RPMI7951 (cell line): ENCODE results near the gene TOMM70. TPM values are rescaled to one million over a fixed set of nuclear protein-coding genes. Genes with fewer than 3 reads are reported as not detected.
"Not testable (repeated sequence)": the region's sequence is repeated elsewhere in the genome, so short reads cannot be mapped to it uniquely, and the experiment has no call there.

Source experiments
- DNase-seq: peaks from one replicate; pipeline ENCODE4 v3.0.0-alpha.2; 2012; ENCODE audit warnings: low read depth
- total RNA-seq: library from RNA; depleted of rRNA; stranded (reverse); fragments of >200 nt; shearing (Covaris generic); gene quantifications from 2 replicates; pipeline ENCODE4 v1.2.3, GENCODE V29; 2014; rRNA removed

The TOMM70 gene
- total RNA-seq: 77.4 and 81.5 TPM in 2 replicates

DNA sequence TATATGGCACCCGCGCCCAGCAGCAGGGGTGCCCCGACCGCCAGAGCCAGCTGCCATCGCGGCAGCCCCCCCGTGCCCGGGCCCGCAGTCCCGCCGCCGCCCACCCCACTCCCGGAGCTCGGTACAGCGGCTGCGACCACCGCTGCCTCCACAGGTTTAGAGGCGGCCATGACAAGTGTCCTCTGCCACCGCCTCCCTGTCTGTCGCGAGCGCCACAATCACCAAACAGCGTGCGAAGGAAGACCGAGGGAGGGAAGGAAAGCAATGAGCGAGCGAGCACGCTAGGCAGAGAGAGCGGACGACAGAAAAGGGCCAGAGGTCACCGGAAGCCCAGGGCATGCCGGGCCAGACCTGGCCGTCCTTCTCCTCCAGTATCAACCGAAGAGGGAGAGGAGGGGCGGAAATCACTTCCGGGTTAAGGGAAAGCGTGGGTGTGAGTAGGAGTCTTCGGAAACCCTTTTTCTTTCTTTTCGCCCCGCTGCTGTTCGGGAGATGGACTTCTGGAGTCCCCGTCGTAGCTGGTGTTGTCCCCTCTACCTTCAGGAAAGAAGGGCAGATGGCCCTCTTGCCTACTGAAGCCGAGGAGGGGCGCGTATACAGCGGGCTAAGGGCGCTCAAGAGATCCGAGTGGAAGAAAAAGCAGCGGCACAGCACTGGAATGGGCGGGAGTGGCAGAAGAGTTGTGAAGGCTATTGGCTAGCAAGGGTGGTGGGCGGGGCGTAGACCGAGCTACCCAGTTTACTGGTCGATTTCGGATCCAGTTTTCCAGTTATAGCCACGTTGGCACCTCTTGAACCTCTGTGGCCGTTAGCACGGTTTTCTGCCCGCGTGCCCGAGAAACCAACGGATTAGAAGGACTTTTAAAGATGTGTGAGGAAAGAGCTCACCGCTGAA, at the start of gene TOMM70, which contains the start of gene LNP1:
TOMM70 (minus strand) TSS at position 310 of the 894 bp plus-strand sequence; CDS start at position 170, 140 bp downstream.
LNP1 (plus strand) TSS at position 760 of the 894 bp plus-strand sequence. CDS start 28,191 bp downstream, outside the sequence.
- peak; percentile 98 for DNase-seq

DNA sequence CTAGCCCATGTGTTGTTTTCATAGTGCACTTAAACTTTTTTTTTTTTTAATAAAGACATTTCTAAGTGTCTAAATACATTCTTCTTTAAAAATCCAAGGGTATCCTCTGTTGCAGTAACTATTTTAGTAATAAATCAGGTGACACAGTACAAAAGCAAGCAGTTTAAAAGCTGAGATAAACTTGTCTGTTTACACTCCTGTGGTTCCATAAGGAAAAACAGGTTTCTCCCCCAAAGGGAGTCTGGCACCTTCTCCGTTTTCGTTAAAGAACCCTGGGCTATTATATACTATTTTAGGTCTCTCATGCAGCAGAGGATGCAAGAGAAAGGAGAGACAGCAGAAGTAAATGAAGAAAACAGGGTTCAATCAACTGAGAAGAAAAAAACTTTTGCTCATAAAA, 48.3 kb upstream of the TOMM70 start:
- no peak for DNase-seq

DNA sequence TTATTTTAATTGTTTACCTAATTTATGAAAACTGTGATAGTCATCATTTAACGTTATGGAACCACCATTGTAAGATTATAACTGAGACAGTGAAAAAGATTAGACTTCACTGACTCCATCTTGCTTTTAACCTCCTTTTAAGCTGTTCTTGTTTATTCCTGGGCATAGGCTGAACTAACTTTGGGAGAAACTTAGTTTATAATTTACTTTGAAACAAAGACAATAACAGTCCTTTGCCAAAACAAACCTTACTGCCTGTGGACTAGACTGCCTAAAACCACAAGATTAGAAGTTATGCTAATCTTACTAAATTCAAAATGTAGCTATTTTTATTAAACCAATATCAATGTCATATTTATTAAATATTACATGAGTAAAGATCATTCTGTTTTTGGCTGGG, 47.2 kb upstream of the TOMM70 start:
- no peak for DNase-seq

DNA sequence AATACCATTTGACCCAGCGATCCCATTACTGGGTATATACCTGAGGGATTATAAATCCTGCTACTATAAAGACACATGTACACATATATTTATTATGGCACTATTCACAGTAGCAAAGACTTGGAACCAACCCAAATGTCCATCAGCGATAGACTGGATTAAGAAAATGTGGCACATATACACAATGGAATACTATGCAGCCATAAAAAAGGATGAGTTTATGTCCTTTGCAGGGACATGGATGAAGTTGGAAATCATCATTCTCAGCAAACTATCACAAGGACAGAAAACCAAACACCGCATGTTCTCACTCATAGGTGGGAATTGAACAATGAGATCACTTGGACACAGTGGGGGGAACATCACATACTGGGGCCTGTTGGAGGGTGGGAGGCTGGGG, 46.2 kb upstream of the TOMM70 start:
- not testable (repeated sequence) for DNase-seq

DNA sequence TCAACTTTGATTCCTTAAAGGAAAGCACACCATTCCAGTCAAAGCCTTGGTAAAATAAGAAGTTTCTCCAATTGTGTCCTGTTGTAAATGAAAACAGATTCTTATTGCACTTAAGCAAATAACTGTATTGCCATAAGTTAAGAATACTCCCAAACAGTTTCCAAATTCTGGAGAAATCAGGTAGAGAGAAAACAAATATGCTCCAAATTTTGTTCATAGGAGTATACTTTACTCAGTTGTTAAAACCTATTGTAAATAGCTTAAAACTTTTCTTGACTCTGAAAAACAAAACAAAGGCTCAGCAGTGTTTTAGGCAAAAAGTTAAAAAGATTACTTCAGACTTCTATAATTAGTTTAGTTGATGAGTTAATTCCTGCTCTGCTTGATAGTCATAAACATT, 42.8 kb upstream of the TOMM70 start:
- no peak for DNase-seq

DNA sequence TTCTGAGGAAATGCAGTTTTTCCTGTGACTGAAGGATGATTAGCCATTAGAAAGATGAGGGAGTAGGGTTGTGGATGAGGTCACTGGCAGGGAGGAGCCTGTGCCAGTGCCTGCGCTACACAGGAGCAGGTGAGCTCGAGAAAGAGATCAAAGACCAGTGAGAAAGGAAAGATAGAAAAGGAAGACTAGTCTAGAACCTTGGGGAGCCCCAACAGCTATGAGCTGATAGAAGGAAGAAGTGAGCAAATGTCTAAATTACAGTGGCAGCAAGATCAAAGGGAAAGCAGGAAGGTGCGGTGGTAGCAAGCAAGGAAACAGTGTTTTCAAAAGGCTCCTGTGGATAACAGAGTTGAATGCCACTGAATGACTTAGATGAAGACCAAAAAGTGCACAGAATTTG, 40.0 kb upstream of the TOMM70 start:
- DNase-seq: no peak

DNA sequence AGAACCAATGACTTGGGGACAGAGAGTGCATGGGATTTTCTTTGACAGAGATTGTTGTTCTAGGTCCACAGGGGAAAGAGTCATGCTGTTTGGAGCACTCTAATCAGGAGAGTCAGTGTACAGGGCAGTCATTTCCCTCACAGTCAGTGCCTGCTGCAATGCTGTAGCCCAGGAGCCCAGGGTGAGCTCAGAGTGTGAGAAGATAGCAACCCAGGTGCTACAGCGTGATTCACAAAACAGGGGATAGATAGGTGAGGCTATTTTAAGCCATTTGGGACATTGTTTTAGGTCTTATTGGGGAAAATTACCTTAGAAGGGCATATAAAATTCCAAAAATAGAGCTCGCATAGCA, 37.7 kb upstream of the TOMM70 start:
- no peak for DNase-seq

DNA sequence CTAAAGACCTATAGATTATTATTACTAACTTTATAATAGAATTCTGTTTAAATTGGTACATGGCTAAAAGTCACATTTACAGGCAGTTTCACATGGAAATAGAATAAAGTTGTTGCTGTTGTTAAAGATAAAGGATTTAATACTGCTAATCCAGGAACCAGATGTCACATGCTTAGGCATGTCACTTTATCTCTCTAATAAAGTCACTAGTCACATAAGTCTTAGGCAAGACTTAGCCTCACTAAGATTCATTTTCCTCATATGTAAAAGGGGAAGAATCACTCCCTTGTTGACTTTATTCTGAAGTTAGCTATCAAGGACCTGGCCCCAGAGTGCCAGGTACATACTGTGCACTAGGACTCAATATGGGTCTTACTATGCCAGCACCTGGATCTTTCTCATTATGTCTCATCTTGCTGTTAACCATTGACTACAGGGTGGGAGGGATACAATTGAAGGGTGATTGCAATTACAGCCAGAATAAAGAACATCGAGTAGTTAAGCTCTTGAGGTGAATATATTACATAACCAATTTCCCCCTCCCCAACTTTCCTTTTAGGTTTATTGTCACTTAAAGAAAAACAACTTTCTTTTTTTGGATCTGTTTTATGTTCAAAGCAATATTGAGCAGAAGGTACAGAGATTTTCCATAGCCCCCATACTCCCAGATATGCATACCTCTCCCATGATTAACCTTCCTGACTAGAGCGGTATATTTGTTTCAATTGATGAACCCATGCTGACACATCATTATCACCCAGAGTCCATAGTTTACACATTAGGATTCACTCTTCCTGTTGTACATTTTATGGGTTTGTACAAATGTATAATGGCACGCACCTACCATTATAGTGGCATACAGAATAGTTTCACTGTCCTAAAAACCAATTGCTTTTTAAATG, 37.1 kb upstream of the TOMM70 start:
- no peak for DNase-seq

DNA sequence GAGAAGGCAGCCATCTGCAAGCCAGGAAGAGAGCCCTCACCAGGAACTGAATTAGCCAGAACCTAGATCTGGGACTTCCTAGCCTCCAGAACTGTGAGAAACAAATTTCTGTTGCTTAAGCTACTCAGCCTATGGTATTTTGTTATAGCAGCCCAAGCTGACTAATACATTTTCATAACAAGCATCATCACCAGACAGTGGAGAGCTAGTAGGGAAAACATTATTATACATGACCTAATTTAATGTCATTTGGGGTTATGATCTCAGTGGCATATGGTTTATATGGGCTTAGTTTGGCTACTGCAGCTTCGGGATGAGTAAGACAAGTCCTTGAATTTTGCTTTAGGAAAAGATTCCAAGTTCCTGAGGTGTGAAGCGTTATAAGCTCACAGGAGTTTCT, 36.1 kb upstream of the TOMM70 start:
- DNase-seq: no peak

DNA sequence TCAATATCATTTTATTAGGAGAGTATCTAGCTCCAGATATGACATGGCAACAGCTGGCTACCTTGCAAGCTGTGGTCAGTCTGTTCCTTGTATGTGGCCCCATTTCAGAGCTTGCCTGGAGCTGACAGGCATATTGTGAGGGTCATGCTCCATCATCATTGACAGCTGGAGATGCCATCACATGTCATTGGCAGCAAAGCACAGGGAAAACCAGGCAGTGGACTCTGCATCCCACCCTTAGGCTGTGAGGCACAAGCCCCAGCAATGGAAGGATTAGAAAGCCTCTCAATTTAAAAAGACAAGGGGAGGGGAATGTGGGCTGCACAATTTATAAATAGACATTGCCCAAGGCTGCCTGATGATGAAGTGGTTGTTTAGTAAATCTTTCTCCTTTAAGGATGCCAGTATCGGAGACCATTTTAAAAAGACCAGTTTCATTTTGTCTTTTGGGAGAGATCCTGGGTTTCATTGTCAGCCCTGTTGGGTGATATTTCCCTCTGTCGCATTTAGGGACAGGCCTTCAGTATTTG, 28.4 kb upstream of the TOMM70 start:
- DNase-seq: peak; percentile 30

DNA sequence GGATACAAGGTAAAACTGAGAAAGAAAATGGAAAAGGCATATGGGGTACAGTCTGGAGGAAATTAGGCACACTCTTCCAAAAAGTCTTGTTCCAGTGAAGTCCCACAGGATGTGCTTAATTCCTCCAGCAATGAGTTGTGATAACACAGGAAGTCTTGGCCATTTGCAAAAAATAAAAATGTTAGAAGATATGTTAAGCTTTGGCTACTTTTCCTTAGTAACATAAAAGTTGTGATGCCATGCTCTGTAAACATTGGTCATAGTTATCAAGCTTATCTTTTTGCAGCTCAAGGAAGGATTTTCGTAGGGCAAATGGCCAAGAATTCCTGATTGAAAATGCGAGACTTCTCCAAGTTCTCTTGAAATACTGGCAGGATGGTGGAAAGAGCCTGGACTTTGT, 26.8 kb upstream of the TOMM70 start:
- DNase-seq: no peak

DNA sequence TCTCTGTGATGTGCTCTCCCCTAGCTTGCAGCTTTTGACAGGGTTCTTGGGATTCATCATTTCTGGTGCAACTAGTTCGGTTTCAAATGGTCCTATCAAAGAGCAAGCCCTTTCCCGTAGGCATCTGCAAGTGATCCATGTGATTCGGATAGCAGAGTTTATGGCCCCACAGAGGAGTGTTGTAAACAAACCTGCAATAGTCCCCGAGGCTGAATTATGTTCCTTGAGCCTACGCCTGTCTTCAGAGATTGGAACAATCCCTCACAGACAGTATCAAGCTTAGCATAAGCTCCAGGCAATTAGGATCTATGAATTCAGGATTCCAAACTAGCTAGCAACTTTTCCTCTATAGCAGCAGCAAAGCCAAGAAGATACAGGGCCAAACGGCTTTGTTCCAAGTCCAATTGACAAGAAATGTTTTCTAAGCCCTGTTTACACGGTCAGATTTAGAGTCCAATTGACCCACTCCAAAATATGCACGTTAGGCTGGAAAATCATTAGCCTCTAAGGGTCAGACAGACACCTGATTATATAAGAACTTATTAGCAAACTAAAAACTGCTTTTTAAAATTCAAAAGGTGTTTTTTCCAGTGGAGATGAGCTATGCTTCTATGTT, 25.3 kb upstream of the TOMM70 start:
- DNase-seq: no peak

DNA sequence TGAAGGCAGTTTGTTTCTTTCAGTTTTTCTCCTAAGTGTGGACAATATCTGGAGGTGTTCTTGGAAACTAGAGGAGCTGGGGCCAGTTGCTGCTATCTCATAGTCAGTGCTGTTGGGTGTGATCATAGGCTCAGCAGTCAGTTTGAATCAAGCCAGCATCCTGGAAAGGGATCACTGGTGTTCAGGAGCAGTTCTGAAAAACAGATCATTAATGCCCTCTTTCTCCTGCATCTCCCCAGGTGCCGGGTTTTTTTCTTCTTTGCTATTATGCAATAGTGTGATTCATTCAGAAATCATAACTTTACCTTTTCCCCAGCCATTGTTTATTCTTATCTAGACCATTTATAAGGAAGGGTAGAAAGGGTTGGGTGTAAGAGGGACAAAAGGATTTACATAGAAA, 24.4 kb upstream of the TOMM70 start:
- no peak for DNase-seq

DNA sequence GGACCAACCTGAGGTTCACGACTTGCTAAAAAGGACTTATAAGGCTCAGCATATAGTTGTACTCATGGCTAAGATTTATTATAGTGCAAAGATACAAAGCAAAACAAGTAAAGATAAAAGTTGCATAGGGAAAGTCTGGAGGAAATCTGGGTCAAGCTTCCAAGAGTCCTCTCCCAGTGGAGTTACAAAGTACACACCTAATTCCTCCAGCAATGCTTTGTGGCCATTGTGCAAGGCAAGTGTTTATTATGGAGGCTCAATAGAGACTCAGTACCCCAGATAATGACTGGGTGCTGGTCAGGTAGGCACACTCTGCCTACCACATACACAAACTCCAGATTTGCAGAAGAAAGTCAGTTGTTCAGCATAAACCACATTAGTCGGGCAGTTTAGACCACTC, 23.4 kb upstream of the TOMM70 start:
- no peak for DNase-seq

DNA sequence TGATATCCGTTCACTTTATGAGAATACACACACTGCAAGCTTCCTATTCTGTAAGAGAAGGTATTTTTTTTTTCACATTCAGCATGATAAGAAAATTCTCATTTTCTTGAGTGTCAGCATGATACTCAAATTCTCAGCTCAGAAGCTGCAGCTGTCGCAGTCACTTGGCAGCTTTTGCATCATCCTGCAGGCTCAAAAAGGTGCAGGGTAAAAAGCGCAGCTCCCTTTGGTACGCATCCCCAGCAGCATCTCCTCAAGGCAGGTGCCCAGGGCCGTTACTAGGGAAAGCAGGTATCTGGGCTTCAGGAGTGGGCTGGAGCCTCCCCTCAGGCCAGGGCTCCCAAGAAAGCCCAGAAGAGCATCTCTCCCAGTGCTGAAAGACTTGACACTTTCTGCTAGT, 22.7 kb upstream of the TOMM70 start:
- DNase-seq: no peak

DNA sequence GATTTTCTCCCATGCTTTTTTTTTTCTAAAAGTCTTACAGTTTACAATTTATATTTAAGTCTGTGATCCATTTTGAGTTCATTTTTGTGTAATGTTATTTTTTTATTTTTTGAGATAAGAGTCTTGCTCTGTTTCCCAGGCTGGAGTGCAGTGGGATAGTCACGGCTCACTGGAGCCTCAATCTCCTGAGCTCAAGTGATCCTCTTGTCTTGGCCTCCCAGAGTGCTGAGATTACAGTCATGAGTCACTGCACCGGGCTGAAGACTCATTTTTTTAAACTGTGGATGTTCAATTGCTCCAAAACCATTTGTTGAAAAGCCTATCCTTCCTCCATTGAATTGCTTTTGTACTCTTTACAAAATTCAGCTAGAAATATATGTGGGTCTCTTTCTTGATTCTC, 20.0 kb upstream of the TOMM70 start:
- DNase-seq: no peak

DNA sequence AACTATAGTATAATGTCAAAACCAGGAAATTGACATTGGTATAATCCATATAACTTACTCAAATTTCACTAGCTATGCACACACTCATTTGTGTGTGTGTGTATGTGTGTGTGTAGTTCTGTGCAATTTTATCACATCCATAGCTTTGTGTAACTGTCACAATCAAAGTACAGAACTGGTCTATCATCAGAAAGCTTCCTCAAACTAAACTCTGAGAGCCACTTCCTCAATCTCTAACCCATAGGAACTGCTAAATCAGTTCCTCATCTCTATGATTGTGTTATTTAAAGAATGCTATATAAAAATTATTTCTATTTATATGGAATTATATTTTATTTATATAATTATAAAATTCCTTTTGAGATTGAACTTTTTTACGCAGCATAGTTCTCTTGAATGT, 18.5 kb upstream of the TOMM70 start:
- DNase-seq: no peak

DNA sequence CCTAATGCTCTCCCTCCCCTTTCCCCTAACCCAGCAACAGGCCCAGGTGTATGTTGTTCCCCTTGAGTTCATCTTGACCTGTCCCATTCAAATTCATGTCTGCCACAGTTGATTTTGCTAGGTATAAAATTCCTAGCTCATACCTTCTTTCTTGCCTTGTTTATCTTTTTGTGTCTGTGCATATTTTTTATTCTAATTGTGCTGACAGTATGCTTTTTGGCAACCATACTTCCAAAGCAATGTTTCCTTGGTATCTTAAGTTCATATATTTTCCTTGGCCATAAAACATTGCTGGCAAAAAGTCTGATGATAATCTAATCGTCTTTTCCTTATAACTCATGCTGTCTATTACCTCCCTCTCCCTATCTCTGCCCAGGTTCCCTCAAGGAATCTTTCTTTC, 16.0 kb upstream of the TOMM70 start:
- no peak for DNase-seq

DNA sequence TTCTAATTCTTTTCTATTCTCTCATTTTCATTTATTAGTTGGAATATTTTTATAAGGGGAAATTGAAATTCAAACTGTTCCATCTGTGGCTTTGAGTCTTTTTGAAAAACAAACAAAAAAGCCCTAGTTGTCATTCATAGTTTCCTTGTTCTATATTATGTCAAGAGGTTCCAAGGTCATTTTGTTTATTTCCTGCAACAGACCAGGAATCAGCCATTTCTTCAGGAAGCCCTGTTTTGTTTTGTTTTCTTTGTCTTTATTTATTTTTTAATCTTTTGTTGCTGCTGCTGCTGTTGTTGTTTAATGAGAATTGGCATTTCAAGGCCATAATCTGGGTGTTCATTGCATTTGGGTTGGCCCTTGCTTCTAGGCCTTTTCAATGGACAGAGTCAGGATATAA, 15.3 kb upstream of the TOMM70 start:
- DNase-seq: no peak

DNA sequence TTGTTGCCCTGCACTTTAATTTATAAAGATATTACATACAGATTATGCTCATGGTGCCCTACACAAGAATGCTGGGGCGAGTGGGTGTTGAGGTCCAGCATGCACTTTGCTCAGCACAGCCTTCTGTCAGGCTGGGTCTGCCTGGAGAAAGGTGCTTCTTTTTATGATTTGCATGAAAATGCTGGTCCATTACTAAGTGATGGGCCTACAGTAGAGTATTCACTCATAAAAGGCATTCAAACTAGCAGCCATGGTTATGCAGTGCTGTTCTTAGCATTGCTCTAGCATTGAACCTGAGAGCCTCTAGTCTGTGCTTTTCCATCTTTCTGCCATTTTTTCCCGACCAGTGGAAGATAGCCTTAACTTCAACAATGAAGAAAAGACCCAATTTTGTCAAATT, 12.7 kb upstream of the TOMM70 start:
- DNase-seq: no peak

DNA sequence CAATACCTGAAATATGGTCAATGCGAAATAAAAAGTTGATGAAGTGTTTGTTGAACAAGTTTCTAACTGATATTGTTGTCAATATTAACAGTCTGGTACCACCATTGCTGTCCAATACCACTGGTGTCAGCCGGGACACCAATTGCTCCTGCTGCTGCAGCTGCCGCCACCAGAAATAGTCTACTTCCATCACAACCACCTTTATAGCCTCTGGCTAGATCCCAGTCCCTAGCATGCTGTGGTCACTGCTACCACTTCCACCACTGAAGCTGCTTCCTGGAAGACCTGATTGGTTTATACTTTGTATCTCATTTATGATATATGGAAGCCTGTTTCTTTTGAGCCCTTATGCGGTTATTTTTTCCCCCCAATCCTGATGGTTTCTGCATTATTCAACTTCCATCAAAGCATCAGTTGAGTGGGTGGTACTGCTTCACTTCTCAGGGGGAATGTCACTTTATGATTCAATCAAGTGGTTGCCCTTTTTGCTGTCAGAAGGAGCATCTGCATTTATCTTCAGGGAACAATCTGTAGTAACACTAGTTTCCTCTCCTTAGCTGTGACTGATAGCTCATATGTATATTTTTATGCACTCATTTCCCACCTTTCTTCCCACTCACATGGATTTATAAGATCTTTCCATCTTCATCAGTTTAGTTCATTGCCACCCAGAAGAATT, 12.2 kb upstream of the TOMM70 start:
- DNase-seq: no peak
